ENCODE measurements around the gene DHRS2.

- TF ChIP-seq L3MBTL2 (conservative IDR thresholded peaks at IDR 0.05) (no peak), ZNF384 (IDR thresholded peaks at IDR 0.05) (no peak), SP1 (IDR thresholded peaks at IDR 0.05) (no peak), CTBP1 (IDR thresholded peaks at IDR 0.05; ENCODE audit: borderline replicate concordance) (no peak), SUZ12 (IDR thresholded peaks at IDR 0.05) (no peak), NFRKB (IDR thresholded peaks at IDR 0.05) (no peak), BHLHE40 (IDR thresholded peaks at IDR 0.05; ENCODE audit: borderline replicate concordance) (no peak)
Measured at GRCh38 chr14:23639891-23640523, 3.8 kb downstream of the DHRS2 start.
